ENCODE results near the gene BMPR1B.
"Not testable (repeated sequence)": the region's sequence is repeated elsewhere in the genome, so short reads cannot be mapped to it uniquely, and the experiment has no call there.

The BMPR1B gene

DNA sequence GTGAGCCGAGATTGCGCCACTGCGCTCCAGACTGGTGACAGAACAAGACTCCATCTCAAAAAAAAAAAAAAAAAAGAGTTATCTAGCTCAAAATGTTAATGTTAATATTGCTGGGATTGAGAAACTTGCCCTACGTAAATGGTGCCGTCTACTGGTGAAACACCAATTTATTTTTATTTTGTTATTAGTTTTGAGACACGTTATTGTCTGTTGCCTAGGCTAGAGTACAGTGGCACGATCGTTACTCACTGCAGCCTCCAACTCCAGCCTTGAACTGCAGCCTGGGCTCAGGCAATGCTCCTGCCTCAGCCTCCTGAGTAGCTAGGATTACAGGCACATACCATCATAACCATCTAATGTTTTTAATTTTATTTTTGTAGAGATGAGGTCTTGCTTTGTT is 262.8 kb downstream of the BMPR1B start:
- no peak for DNase-seq (ENCODE audit: low read depth in 2 of 3, low spot score in 2 of 3)

DNA sequence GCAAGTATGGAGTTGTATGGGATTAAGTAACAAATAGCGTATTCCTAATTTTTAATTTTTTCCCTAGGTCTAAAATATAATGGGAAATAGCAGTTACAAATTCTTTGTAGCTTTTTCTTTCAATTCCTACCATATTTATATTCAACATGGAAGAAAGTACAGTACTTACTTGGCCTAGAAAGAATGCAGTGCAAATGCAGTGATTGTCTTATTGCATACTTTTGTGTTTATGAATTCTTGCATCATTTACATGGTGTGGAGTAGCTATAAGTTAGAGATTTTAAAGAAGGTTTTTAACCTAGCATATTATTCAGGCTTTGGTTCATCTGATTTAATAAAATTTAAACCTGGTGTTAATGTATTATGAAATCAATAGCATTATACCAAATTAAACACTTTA is 263.3 kb downstream of the BMPR1B start:
- no peak for DNase-seq (ENCODE audit: low read depth in 2 of 3, low spot score in 2 of 3)

DNA sequence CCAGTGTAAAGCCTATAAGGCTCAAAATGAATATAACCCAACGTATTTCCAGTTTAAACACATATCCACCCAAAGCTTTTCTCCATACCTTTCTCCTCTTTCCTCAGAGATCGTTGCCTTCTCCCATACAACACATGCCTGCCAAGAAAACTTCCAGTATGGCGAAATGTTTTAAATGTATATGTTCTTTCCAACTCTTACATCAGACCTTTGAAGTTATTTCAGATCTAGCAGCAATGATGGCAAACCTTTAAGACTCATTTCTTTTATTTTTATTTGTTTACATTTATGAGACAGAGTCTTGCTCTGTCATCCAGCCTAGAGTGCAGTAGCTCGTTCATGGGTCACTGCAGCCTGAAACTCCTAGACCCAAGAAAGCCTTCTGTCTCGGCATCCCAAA is 265.4 kb downstream of the BMPR1B start:
- DNase-seq (ENCODE audit: low read depth in 2 of 3, low spot score in 2 of 3) = no peak

DNA sequence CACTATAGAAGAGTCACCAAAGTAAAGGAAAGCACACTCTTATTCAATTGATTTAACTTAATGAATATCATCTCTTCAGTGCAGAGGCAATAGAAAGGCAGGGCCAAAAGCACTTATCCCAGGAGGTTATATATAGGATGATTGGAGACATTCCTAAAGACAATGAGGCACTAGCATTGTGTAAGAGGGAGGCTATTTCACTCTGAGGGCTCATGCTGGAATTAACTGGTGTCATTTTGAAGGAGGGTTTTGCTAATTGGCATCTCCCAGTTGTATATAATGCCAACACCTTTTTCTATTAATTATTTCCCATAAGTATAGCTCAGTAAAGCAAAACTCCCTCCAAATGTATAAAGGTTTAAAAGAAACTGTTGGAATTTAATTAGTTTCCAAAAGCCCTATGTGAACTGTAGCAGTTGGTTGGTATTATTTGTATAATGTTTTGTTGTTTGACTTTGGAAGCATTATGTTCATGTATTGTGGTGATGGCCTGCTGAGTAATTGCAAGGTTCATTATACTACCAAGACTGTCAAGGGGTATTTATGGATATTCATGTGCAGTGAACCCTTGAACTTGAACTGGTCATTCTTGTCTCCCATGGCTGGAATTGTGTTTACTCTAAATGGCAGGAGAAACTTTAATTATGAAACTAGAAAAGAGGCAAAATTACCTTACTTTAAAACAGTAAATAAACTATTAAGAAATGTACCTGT is 270.3 kb downstream of the BMPR1B start:
- DNase-seq (ENCODE audit: low read depth in 2 of 3, low spot score in 2 of 3) = no peak

DNA sequence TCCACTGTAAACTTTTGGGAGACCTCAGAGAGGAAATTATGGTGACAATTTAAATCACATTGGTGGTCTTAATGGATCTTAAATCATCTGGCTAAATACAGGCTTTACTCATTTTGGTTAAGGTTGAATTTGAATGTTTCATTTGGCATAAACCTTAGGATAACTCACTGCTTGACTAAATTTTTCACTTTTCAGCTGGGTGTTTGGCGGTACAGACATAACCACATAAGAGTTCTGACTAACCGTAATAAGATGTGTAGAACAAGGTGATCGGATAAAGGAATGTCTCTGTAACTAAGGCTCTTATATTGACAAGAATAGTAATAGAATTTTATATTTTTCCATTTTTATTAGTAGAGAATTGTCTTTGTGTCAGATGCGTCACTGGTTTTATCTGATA is 281.0 kb downstream of the BMPR1B start:
- DNase-seq (ENCODE audit: low read depth in 2 of 3, low spot score in 2 of 3) = no peak

DNA sequence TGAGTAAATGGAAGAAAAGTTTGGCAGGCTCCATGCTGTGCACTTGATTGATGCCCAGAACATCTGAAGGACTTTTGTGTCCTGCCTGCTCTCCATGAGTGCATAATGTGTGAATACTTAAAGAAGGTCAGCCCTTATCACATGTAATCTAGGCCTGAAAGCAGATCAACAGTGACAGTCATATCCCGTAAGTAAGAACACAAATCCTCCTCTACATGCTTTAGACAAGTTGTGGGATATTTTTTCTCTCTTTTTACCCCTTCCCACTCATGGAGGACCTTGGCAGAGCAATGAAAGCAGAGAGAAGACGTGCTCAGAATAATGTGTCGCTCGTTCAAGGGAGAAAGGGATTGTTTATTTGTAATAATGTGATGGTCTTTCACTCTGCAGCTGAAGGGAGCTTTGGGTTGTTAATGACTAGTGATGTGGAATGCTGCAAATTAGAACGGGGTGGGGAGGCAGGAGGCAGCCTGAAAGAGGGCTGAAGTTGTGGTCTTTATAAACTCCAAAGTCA is 286.6 kb downstream of the BMPR1B start:
- DNase-seq (ENCODE audit: low read depth in 2 of 3, low spot score in 2 of 3) = no peak

DNA sequence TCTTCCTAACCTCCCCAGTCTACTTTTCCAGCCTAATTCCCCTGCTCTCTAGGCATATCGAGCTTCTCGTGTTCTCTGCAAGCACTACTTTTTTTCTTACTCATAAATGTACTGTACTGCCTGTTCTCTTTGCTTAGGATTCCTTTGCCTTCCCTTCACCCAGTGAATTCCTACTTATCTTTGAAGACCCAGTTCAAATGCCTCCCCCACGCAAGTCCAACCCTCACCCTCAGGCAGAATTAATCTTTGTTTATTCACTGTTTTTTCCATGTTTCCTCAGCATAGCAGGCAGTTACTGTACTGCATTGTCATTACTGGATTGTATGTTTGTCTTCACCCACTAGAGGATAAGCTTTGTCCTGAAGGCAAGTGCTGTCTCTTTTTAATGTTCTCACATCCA is 287.7 kb downstream of the BMPR1B start:
- DNase-seq (ENCODE audit: low read depth in 2 of 3, low spot score in 2 of 3) = no peak

DNA sequence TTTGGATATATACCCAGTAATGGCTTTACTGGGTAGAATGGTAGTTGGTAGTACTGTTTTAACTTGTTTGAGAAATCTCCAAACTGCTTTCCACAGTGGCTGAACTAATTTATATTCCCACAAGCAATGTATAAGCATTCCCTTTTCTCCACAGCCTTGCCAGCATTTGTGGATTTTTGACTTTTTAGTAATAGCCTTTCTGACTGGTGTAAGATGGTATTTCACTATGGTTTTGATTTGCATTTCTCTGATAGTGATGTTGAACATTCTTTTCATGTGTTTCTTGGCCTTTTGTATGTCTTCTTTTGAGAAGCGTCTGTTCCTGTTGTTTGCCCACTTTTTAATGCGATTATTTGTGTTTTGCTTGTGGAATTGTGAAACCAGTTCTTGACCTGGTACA is 290.5 kb downstream of the BMPR1B start:
- DNase-seq (ENCODE audit: low read depth in 2 of 3, low spot score in 2 of 3) = no peak

DNA sequence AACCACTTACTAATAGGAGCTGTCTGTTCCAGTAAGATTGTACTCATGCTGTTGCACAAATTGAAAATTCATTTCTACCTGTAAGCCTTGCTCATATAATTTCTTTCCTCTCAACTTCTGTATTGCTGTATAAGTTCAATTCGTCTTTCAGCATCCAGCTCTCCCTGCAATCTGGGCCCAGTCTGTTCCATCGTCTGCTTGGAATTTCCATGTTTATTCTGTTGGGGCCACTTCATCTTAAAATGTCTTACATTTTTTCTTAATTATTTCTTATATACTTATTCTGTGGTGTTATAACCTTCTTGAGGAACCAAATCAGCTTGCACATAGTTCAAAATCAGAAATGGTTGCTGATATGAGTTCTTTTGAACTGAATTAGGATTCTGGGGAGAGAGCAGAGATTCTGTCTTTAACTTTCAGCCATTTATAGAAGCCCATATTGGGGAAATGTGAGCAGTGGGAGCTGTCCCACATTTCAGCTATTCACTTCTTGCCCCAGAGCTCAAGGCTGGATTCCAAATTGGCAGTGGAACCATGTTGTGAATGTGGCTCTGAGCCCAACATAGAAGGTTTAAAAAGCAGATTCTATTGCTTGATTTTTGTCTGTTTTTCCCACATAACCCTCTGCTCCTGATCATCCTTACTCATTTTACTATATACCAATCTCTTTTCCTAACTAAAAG is 291.9 kb downstream of the BMPR1B start:
- no peak for DNase-seq (ENCODE audit: low read depth in 2 of 3, low spot score in 2 of 3)

DNA sequence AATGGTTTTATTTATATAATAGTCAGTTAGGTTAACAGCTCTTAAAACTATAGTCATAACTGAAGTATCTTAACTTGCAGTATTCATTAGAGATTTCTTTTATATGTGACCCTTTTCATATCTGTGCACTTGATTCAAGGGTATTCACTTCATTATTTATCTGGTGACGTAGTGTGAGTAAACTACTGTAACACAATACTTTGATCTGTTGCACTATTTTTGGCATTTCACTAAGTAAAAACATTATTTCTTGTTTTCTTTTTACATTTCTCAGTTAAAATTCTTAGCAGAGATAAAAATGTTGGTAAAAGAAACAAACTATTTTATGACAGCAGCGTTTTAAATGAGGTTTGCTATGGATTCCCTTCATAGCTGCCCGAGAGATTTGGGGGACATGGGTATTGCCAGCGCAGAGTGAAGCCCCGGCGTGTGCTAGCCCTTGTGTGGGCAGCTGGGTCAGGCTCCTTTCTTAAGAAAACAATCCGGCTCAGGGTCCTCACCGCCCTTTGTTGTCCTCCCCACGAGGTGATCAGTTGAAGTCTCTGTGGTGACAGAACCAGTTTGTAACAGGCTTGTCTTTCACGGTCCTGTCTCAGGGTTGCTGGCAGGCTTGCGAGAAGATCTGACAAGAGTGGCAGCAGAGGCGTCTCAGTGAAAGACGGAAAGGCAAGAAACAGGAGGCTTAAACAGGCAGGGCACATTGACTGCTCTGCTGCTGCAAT is 293.4 kb downstream of the BMPR1B start:
- DNase-seq (ENCODE audit: low read depth in 2 of 3, low spot score in 2 of 3) = no peak

DNA sequence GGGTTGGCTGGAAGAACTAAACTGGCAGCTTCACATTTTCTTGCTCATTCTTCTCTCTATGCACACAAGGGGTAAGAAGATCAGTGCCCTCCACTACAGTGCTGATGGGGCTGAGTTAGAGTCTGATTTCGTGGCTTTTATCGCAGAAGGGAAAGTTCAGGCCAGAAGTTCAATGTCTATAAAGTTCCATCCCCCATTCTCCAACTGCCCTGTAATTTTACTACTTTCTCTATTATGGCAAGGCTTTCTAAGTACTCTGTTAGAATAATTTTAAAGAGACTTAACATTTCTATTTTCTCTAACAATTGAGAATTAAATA is 293.9 kb downstream of the BMPR1B start:
- no peak for DNase-seq (ENCODE audit: low read depth in 2 of 3, low spot score in 2 of 3)

DNA sequence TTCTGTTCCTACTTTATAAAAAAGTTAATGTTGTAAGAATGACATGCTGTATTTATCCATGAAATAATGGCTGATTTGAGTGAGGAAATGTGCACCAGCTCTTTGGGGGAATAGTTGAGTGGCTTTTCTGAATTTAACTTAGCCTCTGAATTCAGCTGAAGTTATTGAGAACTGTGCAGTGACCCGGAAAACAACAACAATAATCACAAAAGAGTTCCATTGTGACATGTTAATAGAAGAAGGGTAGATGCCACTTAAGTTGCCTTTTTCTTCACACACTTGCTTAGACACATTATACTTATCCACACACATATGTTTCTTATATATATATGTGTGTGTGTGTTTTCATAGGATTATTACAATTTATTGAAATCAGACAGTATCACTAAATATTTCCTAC is 301.2 kb downstream of the BMPR1B start:
- DNase-seq (ENCODE audit: low read depth in 2 of 3, low spot score in 2 of 3) = no peak

DNA sequence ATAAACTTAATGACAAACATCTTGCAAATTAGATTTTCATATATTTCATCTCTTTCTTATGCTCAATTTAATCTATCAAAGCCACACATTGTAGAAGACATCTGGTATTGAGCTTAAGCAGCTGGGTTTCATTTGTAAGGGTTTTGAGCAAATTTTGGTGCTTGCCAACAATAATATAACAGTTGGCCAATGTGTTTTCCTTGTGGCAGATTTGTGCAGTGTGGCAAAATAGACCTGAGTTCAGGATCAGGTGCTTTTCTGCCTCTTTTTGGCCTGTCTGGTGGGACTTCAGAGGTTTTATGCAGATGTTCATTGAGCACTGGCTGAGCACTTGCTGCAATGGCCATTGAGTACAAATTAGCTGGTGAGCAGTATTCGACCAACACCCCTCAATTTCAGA is 301.9 kb downstream of the BMPR1B start:
- no peak for DNase-seq (ENCODE audit: low read depth in 2 of 3, low spot score in 2 of 3)

DNA sequence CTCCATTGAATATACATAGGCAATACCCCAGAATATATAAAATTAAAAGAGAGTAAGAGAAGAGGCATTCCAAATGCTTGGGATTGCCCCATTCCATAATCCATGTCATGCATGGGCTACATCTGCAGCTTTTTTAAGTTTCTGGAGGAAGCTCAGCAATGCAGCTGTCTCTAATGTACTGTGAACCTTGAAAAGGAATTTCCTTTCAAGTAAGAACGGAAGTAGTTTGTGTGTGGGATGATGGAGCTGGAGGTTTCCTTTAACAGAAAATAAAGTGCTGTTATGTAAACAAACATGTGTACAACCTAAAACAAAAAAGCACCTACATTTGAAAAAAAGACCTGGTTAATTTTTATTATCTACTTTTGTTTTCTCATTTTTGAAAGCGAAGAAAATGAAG is 303.5 kb downstream of the BMPR1B start:
- no peak for DNase-seq (ENCODE audit: low read depth in 2 of 3, low spot score in 2 of 3)

DNA sequence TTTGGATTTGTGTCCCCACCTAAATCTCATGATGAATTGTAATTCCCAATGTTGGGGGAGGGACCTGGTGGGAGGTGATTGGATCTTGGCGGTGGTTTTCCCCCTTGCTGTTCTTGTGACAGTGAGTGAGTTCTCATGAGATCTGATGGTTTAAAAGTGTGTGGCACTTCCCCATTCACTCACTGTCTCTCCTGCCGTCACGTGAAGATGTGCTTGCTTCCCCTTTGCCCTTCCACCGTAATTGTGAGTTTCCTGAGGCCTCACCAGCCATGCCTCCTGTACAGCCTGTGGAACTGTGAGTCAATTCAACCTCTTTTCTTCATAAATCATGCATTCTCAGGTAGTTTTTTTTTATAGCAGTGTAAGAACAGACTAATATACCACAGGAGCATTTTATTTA is 304.0 kb downstream of the BMPR1B start:
- DNase-seq (ENCODE audit: low read depth in 2 of 3, low spot score in 2 of 3) = not testable (repeated sequence)

DNA sequence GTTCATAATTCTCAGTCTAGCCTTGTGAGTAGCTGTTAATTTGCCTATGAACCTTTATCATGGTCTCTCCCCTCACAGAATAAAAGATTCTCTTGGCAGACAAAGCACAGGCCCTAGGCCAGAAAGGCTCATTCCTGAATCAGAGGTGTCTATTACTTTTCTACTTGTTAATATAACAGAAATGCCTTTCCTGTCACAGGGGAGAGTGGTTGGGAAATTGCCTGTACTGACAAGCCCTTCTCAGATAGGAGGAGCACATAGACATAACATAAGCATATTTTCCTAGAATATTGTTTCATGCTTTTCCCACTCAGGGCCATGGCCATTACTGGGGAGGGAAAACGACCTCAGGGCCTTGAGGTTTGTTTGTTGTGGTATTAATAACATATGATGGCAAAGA is 308.3 kb downstream of the BMPR1B start:
- no peak for DNase-seq (ENCODE audit: low read depth in 2 of 3, low spot score in 2 of 3)

DNA sequence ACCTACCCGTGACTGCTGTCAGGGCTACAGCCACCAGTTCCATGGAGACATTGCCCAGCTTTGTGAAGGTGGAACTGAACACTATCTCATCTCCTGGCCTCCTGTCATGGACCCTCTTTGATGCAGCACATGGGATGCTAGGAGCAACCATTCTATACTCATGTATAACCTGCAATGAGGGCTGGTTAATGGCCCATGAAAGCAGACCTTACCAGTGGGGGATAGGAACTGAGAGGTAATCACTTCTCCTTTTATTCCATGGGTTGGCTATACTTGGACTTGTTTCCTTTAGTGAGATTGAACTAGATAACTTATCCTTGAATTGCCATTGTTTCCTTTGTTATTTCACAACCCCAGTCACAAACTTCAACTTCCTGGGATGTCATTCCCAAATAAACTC is 310.6 kb downstream of the BMPR1B start:
- DNase-seq (ENCODE audit: low read depth in 2 of 3, low spot score in 2 of 3) = no peak

DNA sequence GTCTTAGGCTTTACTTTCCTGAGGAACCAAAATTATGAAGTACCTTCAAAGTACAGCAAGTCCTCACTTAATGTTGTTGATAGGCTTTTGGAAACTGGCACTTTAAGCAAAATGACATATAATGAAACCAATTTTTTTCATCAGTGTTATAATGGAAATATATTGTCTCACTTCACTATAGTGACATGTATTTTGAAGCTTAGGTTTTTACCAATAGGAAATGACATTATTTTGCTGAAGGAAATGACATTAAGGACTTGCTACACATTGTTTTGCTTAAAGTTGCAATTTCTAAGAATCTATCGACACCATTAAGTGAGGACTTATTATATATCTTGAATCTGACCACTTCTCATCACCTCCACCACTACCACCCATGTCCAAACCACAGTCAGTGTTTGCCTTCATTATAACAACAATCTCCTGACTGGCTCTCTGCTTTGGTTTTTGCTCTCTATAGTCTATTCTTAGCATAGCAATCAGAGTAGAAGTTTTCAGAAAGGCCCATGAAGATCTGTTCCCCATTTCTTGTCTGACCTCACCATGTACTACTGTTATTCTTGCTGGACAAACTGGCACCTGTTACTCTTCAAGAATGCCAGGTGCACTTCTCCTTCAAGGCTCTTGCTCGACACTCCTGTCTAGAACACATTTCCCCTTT is 311.2 kb downstream of the BMPR1B start:
- no peak for DNase-seq (ENCODE audit: low read depth in 2 of 3, low spot score in 2 of 3)

DNA sequence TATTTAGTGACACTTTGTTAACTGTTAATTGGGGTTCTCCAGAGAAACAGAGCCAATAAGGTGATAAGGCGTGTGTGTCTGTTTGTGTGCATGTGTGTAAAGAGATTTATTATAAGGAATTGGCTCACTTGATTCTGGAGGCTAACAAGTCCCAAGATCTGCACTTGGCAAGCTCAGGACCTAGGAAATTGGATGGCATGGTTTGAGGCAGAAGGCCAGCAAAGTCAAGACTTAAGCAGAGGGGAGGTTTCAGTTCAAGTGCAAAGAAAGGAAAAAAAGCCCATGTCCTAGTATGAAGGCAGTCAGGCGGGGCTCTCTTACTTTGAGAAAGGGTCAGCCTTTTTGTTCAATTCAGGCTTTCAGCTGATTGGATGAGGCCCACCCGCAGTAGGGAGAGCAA is 314.1 kb downstream of the BMPR1B start:
- DNase-seq (ENCODE audit: low read depth in 2 of 3, low spot score in 2 of 3) = no peak

DNA sequence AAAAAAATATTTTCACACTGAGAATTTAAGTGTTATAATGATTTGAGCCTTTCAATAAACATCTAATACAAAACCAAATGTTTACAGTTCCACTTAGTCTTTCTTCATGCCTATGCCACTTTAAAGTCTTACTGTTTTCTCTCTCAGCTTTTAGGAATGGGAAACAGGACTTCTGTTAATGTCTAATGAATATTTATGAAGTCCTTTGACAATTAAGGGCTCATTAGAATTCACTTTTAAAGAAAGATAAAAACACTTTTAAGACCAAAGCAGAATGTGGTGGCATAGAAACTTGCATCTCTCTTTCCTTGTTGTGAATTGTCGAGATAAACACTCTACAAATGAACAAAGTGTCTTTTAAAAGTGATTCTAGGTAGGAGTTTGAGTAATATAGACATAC is 315.9 kb downstream of the BMPR1B start:
- no peak for DNase-seq (ENCODE audit: low read depth in 2 of 3, low spot score in 2 of 3)

DNA sequence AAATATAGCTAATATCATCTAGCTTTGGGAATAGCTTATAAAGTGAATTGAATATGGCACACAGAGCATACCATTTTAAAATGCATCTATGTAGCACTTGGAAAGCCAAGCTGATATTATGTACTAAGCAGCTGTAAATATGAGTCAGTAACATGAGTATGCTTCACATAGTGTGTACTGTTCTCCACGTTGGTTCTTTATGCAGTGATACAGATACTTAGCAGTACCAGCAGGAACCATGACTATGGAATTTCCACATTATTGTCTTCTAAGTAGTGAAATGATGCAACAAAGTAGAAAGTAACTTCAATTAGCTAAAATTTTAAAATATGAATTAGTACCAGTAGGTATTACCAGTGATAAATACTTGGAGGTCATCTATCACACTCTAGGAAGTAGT is 320.1 kb downstream of the BMPR1B start:
- DNase-seq (ENCODE audit: low read depth in 2 of 3, low spot score in 2 of 3) = no peak

DNA sequence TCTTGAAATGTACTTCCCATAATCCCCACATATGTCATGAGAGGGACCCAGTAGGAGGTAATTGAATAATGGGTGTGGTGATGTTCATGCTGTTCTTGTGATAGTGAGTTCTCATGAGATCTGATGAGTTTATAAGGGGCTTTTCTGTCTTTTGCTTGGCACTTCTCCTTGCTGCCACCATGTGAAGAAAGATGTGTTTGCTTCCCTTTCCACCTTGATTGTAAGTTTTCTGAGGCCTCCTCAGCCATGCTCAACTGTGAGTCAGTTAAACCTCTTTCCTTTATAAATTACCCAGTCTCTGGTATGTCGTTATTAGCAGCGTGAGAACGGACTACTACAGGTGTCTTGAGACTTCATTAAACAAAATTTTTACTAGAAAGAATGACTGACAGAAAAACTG is 323.2 kb downstream of the BMPR1B start:
- DNase-seq (ENCODE audit: low read depth in 2 of 3, low spot score in 2 of 3) = no peak
